Erythroblast (primary cell): ENCODE measurements around the gene SNCG.

Experiments used
- GATA1 ChIP-seq: IDR thresholded peaks from 2 replicates; pipeline ENCODE4 v1.6.1; 2011; ENCODE audit warnings: low read depth, mild to moderate bottlenecking, control low read depth, low read length, moderate library complexity
- POLR2A ChIP-seq: IDR thresholded peaks from 2 replicates; pipeline ENCODE4 v1.6.1; 2011; ENCODE audit warnings: mild to moderate bottlenecking, low read length

DNA sequence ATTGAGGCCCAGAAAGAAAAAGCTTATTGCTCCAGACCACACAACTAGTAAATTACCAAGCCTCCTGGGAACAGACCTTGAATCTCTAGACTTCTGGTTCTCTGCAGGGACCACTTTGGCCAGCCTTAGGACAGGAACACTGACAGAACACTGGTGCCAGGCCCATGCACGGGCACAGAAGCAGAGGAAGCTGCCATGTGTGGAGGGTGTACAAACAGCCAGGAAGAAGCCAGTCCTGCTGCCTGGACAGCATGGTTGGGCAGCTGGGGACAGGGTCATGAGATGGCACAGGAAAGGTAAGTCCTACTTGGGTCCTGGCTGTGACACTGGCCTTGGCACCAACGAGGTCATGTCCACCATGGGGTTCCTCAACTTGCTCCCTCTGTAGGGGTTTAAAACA lies 20.1 kb upstream of the SNCG start:
- TF ChIP-seq POLR2A (no peak), GATA1 (no peak)
